ENCODE data around the gene CALML6. TPM values are rescaled to one million over a fixed set of nuclear protein-coding genes. Genes with fewer than 3 reads are reported as not detected.

Gene CALML6
- total RNA-seq, 1 experiment from 2014 or later = 1.9 TPM

GRCh38 chr1:1898246-1898933 is 16.7 kb upstream of the CALML6 start:
- ATAC-seq = no peak
- ChIA-PET POLR2A (no interaction called here), CTCF (interaction anchor here (1.0 to 3.1 kb wide), 6 partner anchors 11 to 147 kb away, joined by 3 to 30 read pairs (median 6); partner anchors contain the start of gene NADK)
- Mint-ChIP-seq H3K9me3 (peaks cover 8% of the 10 kb centered on the region), H3K4me3 (no peak overlapping the region), H3K4me1 (peaks cover 17% of the 10 kb centered on the region), H3K27me3 (ENCODE audit: low read depth) (peaks cover 2% of the 10 kb centered on the region; the same call in 1 of the 2 replicates), H3K27ac (no peak overlapping the region), H3K36me3 (no peaks in the 10 kb centered on the region)
- no peak for DNase-seq (ENCODE audit: low spot score)
- TF ChIP-seq MYBL2 (CRISPR knock-in tag; IDR thresholded peaks at IDR 0.05) = no peak
- no peak for TF ChIP-seq TP53 (CRISPR knock-in tag; IDR thresholded peaks at IDR 0.05)
- TF ChIP-seq, protein P1, sequence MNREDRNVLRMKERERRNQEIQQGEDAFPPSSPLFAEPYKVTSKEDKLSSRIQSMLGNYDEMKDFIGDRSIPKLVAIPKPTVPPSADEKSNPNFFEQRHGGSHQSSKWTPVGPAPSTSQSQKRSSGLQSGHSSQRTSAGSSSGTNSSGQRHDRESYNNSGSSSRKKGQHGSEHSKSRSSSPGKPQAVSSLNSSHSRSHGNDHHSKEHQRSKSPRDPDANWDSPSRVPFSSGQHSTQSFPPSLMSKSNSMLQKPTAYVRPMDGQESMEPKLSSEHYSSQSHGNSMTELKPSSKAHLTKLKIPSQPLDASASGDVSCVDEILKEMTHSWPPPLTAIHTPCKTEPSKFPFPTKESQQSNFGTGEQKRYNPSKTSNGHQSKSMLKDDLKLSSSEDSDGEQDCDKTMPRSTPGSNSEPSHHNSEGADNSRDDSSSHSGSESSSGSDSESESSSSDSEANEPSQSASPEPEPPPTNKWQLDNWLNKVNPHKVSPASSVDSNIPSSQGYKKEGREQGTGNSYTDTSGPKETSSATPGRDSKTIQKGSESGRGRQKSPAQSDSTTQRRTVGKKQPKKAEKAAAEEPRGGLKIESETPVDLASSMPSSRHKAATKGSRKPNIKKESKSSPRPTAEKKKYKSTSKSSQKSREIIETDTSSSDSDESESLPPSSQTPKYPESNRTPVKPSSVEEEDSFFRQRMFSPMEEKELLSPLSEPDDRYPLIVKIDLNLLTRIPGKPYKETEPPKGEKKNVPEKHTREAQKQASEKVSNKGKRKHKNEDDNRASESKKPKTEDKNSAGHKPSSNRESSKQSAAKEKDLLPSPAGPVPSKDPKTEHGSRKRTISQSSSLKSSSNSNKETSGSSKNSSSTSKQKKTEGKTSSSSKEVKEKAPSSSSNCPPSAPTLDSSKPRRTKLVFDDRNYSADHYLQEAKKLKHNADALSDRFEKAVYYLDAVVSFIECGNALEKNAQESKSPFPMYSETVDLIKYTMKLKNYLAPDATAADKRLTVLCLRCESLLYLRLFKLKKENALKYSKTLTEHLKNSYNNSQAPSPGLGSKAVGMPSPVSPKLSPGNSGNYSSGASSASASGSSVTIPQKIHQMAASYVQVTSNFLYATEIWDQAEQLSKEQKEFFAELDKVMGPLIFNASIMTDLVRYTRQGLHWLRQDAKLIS (CRISPR knock-in tag; IDR thresholded peaks at IDR 0.05; ENCODE audit: borderline replicate concordance) = no peak
- no peak for TF ChIP-seq KAT7 (CRISPR knock-in tag; IDR thresholded peaks at IDR 0.05; ENCODE audit: borderline replicate concordance)
- TF ChIP-seq, protein P2, sequence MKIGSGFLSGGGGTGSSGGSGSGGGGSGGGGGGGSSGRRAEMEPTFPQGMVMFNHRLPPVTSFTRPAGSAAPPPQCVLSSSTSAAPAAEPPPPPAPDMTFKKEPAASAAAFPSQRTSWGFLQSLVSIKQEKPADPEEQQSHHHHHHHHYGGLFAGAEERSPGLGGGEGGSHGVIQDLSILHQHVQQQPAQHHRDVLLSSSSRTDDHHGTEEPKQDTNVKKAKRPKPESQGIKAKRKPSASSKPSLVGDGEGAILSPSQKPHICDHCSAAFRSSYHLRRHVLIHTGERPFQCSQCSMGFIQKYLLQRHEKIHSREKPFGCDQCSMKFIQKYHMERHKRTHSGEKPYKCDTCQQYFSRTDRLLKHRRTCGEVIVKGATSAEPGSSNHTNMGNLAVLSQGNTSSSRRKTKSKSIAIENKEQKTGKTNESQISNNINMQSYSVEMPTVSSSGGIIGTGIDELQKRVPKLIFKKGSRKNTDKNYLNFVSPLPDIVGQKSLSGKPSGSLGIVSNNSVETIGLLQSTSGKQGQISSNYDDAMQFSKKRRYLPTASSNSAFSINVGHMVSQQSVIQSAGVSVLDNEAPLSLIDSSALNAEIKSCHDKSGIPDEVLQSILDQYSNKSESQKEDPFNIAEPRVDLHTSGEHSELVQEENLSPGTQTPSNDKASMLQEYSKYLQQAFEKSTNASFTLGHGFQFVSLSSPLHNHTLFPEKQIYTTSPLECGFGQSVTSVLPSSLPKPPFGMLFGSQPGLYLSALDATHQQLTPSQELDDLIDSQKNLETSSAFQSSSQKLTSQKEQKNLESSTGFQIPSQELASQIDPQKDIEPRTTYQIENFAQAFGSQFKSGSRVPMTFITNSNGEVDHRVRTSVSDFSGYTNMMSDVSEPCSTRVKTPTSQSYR (CRISPR knock-in tag; IDR thresholded peaks at IDR 0.05) = no peak
- no peak for TF ChIP-seq CBFB (CRISPR knock-in tag; IDR thresholded peaks at IDR 0.05; ENCODE audit: low read depth)
- TF ChIP-seq ZBTB21 (CRISPR knock-in tag; IDR thresholded peaks at IDR 0.05; ENCODE audit: borderline replicate concordance) = no peak
- TF ChIP-seq, protein P3, sequence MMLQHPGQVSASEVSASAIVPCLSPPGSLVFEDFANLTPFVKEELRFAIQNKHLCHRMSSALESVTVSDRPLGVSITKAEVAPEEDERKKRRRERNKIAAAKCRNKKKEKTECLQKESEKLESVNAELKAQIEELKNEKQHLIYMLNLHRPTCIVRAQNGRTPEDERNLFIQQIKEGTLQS (CRISPR knock-in tag; conservative IDR thresholded peaks at IDR 0.05) = no peak

- no peak overlapping the region for H3K27ac Mint-ChIP-seq
- ATAC-seq (peak; percentile 35), DNase-seq (ENCODE audit: low spot score) (no peak)
- POLR2A ChIA-PET = interaction anchor here (1.9 kb wide), 1 partner anchor 9 kb away, joined by 4 read pairs; no protein-coding TSS in a partner anchor
- H3K9me3 Mint-ChIP-seq = peaks cover 8% of the 10 kb centered on the region
- H3K4me1 Mint-ChIP-seq = peaks cover 13% of the 10 kb centered on the region
- CTCF ChIA-PET = interaction anchor here (0.6 to 3.1 kb wide), 12 partner anchors 10 to 275 kb away, joined by 3 to 30 read pairs (median 3); partner anchors contain the start of gene NADK
- H3K27me3 Mint-ChIP-seq (ENCODE audit: low read depth) = peaks cover 2% of the 10 kb centered on the region; the same call in 1 of the 2 replicates
- no peaks in the 10 kb centered on the region for H3K36me3 Mint-ChIP-seq
- no peak overlapping the region for H3K4me3 Mint-ChIP-seq
- no peak for TF ChIP-seq PRRX2 (CRISPR knock-in tag; IDR thresholded peaks at IDR 0.05)
- TF ChIP-seq, protein P4, sequence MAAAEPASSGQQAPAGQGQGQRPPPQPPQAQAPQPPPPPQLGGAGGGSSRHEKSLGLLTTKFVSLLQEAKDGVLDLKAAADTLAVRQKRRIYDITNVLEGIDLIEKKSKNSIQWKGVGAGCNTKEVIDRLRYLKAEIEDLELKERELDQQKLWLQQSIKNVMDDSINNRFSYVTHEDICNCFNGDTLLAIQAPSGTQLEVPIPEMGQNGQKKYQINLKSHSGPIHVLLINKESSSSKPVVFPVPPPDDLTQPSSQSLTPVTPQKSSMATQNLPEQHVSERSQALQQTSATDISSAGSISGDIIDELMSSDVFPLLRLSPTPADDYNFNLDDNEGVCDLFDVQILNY (CRISPR knock-in tag; IDR thresholded peaks at IDR 0.05) = no peak
- no peak for TF ChIP-seq TCF7 (CRISPR knock-in tag; IDR thresholded peaks at IDR 0.05; ENCODE audit: low read depth)
- TF ChIP-seq, protein P5, sequence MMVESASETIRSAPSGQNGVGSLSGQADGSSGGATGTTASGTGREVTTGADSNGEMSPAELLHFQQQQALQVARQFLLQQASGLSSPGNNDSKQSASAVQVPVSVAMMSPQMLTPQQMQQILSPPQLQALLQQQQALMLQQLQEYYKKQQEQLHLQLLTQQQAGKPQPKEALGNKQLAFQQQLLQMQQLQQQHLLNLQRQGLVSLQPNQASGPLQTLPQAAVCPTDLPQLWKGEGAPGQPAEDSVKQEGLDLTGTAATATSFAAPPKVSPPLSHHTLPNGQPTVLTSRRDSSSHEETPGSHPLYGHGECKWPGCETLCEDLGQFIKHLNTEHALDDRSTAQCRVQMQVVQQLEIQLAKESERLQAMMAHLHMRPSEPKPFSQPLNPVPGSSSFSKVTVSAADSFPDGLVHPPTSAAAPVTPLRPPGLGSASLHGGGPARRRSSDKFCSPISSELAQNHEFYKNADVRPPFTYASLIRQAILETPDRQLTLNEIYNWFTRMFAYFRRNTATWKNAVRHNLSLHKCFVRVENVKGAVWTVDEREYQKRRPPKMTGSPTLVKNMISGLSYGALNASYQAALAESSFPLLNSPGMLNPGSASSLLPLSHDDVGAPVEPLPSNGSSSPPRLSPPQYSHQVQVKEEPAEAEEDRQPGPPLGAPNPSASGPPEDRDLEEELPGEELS (CRISPR knock-in tag; IDR thresholded peaks at IDR 0.05) = no peak
- TF ChIP-seq NR3C1 (CRISPR knock-in tag; conservative IDR thresholded peaks at IDR 0.05; ENCODE audit: low read depth) = no peak
- TF ChIP-seq ZNF317 (CRISPR knock-in tag; IDR thresholded peaks at IDR 0.05; ENCODE audit: borderline replicate concordance, low read depth) = no peak
- TF ChIP-seq JUN (CRISPR knock-in tag; IDR thresholded peaks at IDR 0.05) = no peak
- TF ChIP-seq TEAD1 (CRISPR knock-in tag; IDR thresholded peaks at IDR 0.05) = no peak
- no peak for TF ChIP-seq FOXJ3 (CRISPR knock-in tag; IDR thresholded peaks at IDR 0.05; ENCODE audit: borderline replicate concordance)
- no peak for TF ChIP-seq CTCF (IDR thresholded peaks at IDR 0.05)
- TF ChIP-seq TP53 (CRISPR knock-in tag; IDR thresholded peaks at IDR 0.05) = no peak
- no peak for TF ChIP-seq E2F1 (CRISPR knock-in tag; IDR thresholded peaks at IDR 0.05)
- TF ChIP-seq ZNF396 (CRISPR knock-in tag; IDR thresholded peaks at IDR 0.05; ENCODE audit: borderline replicate concordance) = no peak
These were observed 15.6 kb upstream of the CALML6 start for GRCh38 chr1:1899266-1899966.
